H9 (cell line): ENCODE measurements around the gene ATAD2B. TPM values are rescaled to one million over a fixed set of nuclear protein-coding genes. Genes with fewer than 3 reads are reported as not detected.

ENCODE experiments used
- DNase-seq: peaks from one replicate; pipeline ENCODE4 v3.0.0-alpha.2; 2017
- H2AFZ ChIP-seq: one replicate; pipeline ENCODE4 v1.6.1; 2013; ENCODE audit warnings: mild to moderate bottlenecking, low read length, control low read depth, moderate library complexity
- H2AK5ac ChIP-seq: 2 replicates; pipeline ENCODE4 v1.6.1; 2013; ENCODE audit warnings: low read length, control low read depth, mixed read lengths; ENCODE audit not compliant: insufficient read length
- H2BK120ac ChIP-seq: one replicate; pipeline ENCODE4 v1.6.1; 2013; ENCODE audit warnings: low read depth, mild to moderate bottlenecking, low read length, control low read depth, inconsistent platforms; ENCODE audit not compliant: poor library complexity, severe bottlenecking
- H2BK12ac ChIP-seq: 2 replicates; pipeline ENCODE4 v1.6.1; 2013; ENCODE audit warnings: low read length, control low read depth, mixed read lengths, low read depth; ENCODE audit not compliant: insufficient read length
- H2BK15ac ChIP-seq: 2 replicates; pipeline ENCODE4 v1.6.1; 2013; ENCODE audit warnings: low read depth, low read length, control low read depth
- H2BK20ac ChIP-seq: one replicate; pipeline ENCODE4 v1.6.1; 2013; ENCODE audit warnings: low read depth, mild to moderate bottlenecking, low read length, control low read depth, inconsistent platforms; ENCODE audit not compliant: poor library complexity, severe bottlenecking
- H2BK5ac ChIP-seq: 2 replicates; pipeline ENCODE4 v1.6.1; 2013; ENCODE audit warnings: low read length, control low read depth, mixed read lengths; ENCODE audit not compliant: insufficient read length
- H3K14ac ChIP-seq: 2 replicates; pipeline ENCODE4 v1.6.1; 2013; ENCODE audit warnings: low read length, control low read depth; ENCODE audit not compliant: insufficient read depth
- H3K18ac ChIP-seq: 2 replicates; pipeline ENCODE4 v1.6.1; 2013; ENCODE audit warnings: low read depth, mild to moderate bottlenecking, mixed read lengths, low read length, control low read depth; ENCODE audit not compliant: insufficient read length
- H3K23ac ChIP-seq: 2 replicates; pipeline ENCODE4 v1.6.1; 2013; ENCODE audit warnings: low read length, control low read depth, mixed read lengths, low read depth; ENCODE audit not compliant: insufficient read length
- H3K23me2 ChIP-seq: 2 replicates; pipeline ENCODE4 v1.6.1; 2013; ENCODE audit warnings: low read depth, mild to moderate bottlenecking, mixed read lengths, low read length, control low read depth; ENCODE audit not compliant: insufficient read length, poor library complexity, severe bottlenecking
- H3K27ac ChIP-seq: 2 replicates; pipeline ENCODE4 v1.5.1; 2013; ENCODE audit warnings: low read length, control low read depth, mixed read lengths, low read depth; ENCODE audit not compliant: insufficient read length
- H3K27me3 ChIP-seq: 2 replicates; pipeline ENCODE4 v1.6.1; 2013; ENCODE audit warnings: low read length, control low read depth, inconsistent platforms; ENCODE audit not compliant: insufficient read depth
- H3K4ac ChIP-seq: 2 replicates; pipeline ENCODE4 v1.6.1; 2013; ENCODE audit warnings: low read depth, mild to moderate bottlenecking, control low read depth, inconsistent platforms, low read length, moderate library complexity
- H3K4me1 ChIP-seq: 2 replicates; pipeline ENCODE4 v1.6.1; 2013; ENCODE audit warnings: low read length, control low read depth, inconsistent platforms; ENCODE audit not compliant: insufficient read depth
- H3K4me2 ChIP-seq: 2 replicates; pipeline ENCODE4 v1.6.1; 2013; ENCODE audit warnings: low read length, control low read depth, mixed read lengths; ENCODE audit not compliant: insufficient read length, insufficient read depth
- H3K56ac ChIP-seq: 2 replicates; pipeline ENCODE4 v1.6.1; 2013; ENCODE audit warnings: low read depth, mild to moderate bottlenecking, mixed read lengths, low read length, control low read depth; ENCODE audit not compliant: insufficient read length
- H3K79me1 ChIP-seq: 2 replicates; pipeline ENCODE4 v1.6.1; 2013; ENCODE audit warnings: low read depth, mild to moderate bottlenecking, moderate library complexity, low read length, control low read depth, inconsistent platforms; ENCODE audit not compliant: insufficient read depth, poor library complexity, severe bottlenecking
- H3K79me2 ChIP-seq: 2 replicates; pipeline ENCODE4 v1.6.1; 2013; ENCODE audit warnings: low read length, control low read depth, inconsistent platforms; ENCODE audit not compliant: insufficient read depth
- H3K9ac ChIP-seq: 2 replicates; pipeline ENCODE4 v1.6.1; 2013; ENCODE audit warnings: low read length, control low read depth, mixed read lengths; ENCODE audit not compliant: insufficient read length; ENCODE audit errors: extremely low read depth
- H3K9me3 ChIP-seq: one replicate; pipeline ENCODE4 v1.6.1; 2013; ENCODE audit warnings: low read depth, low read length, inconsistent platforms; ENCODE audit not compliant: control insufficient read depth
- H3T11ph ChIP-seq: one replicate; pipeline ENCODE4 v1.6.1; 2013; ENCODE audit warnings: mild to moderate bottlenecking, low read length, control low read depth, inconsistent platforms
- H4K20me1 ChIP-seq: one replicate; pipeline ENCODE4 v1.6.1; 2013; ENCODE audit not compliant: control insufficient read depth, insufficient read length, insufficient read depth
- H4K5ac ChIP-seq: 2 replicates; pipeline ENCODE4 v1.6.1; 2013; ENCODE audit warnings: low read depth, mild to moderate bottlenecking, mixed read lengths, low read length, control low read depth; ENCODE audit not compliant: insufficient read length
- H4K8ac ChIP-seq: replicated peaks from 2 replicates; pipeline ENCODE4 v1.6.1; 2013; ENCODE audit warnings: low read length, control low read depth, mixed read lengths, low read depth; ENCODE audit not compliant: insufficient read length
- H4K91ac ChIP-seq: 2 replicates; pipeline ENCODE4 v1.6.1; 2013; ENCODE audit warnings: low read depth, mild to moderate bottlenecking, moderate library complexity, mixed read lengths, low read length, control low read depth; ENCODE audit not compliant: insufficient read length
- H3K27ac Mint-ChIP-seq, 3 experiments: 2 replicates in 2 of 3; 3 replicates in 1 of 3; pipeline ENCODE4 v1.8.0; 2020 to 2021; ENCODE audit warnings: mixed read lengths in 3 of 3, mild to moderate bottlenecking in 1 of 3, moderate library complexity in 1 of 3
- H3K27me3 Mint-ChIP-seq: 2 replicates; pipeline ENCODE4 v1.8.0; 2021; ENCODE audit warnings: low read depth, mild to moderate bottlenecking, moderate library complexity, mixed read lengths
- H3K36me3 Mint-ChIP-seq, 3 experiments: 2 replicates in 2 of 3; 3 replicates in 1 of 3; pipeline ENCODE4 v1.8.0; 2020 to 2021; ENCODE audit warnings: low read depth in 3 of 3, mixed read lengths in 3 of 3; ENCODE audit not compliant: insufficient read depth in 1 of 3
- H3K4me1 Mint-ChIP-seq, 2 experiments: 2 replicates each; pipeline ENCODE4 v1.8.0; 2020; ENCODE audit warnings: mixed read lengths in 2 of 2
- H3K4me3 Mint-ChIP-seq, 2 experiments: 2 replicates in 1 of 2; 3 replicates in 1 of 2; pipeline ENCODE4 v1.8.0; 2020 to 2021; ENCODE audit warnings: mild to moderate bottlenecking in 2 of 2, mixed read lengths in 2 of 2, moderate library complexity in 1 of 2
- H3K9me3 Mint-ChIP-seq, 2 experiments: 2 replicates in 1 of 2; 3 replicates in 1 of 2; pipeline ENCODE4 v1.8.0; 2020; ENCODE audit warnings: mild to moderate bottlenecking in 2 of 2, mixed read lengths in 2 of 2, moderate library complexity in 1 of 2
- WGBS: extraction: QIAGEN DNeasy Blood & Tissue Kit; methylation state at CpG from one replicate; pipeline ENCODE4 v1.1.7; 2013; ENCODE audit warnings: missing lambda C conversion rate, low lambda C conversion rate, mixed read lengths; ENCODE audit not compliant: insufficient read length; ENCODE audit errors: extremely low coverage; 5-methylcytosine and 5-hydroxymethylcytosine counted together
- total RNA-seq: library from RNA; stranded (reverse); gene quantifications from 2 replicates; pipeline ENCODE4 v1.2.1, GENCODE V29; 2021
- TF ChIP-seq, protein P1 (sequence below): fragments of 200-600 bp; sonication (generic); conservative IDR thresholded peaks from 3 replicates; pipeline ENCODE4 v1.8.0; 2021; ENCODE audit warnings: antibody characterized with exemption, mild to moderate bottlenecking

Gene ATAD2B
- total RNA-seq, 1 experiment from 2014 or later: 21.4 TPM

GRCh38 chr2:23793476-23793875, 133.4 kb downstream of the ATAD2B start:
- Histone ChIP-seq H3K23ac (no peak overlapping the region), H3K14ac (no peak overlapping the region), H3K9me3 (no peaks in the 10 kb centered on the region), H2BK15ac (no peak overlapping the region), H2BK12ac (no peak overlapping the region), H3K56ac (no peak overlapping the region), H2BK5ac (no peak overlapping the region), H2BK20ac (no peak overlapping the region), H3K79me2 (no peaks in the 10 kb centered on the region), H4K20me1 (no peaks in the 10 kb centered on the region), H3K4me2 (no peak overlapping the region), H3K4me1 (no peaks in the 10 kb centered on the region), H3K23me2 (no peaks in the 10 kb centered on the region), H3T11ph (no peak overlapping the region), H3K9ac (no peak overlapping the region), H4K8ac (no peak overlapping the region), H4K91ac (no peak overlapping the region), H4K5ac (no peak overlapping the region), H3K18ac (no peak overlapping the region), H3K27ac (no peak overlapping the region), H3K4ac (no peak overlapping the region), H2BK120ac (no peak overlapping the region), H3K27me3 (no peaks in the 10 kb centered on the region), H2AK5ac (no peak overlapping the region), H3K79me1 (no peaks in the 10 kb centered on the region), H2AFZ (no peak overlapping the region)
- H3K36me3 Mint-ChIP-seq: no peaks in the 10 kb centered on the region; a peak in 1 of 7 replicates
- peak overlapping the region in 1 of 3 experiments; percentile 53; a peak in 1 of 7 replicates for H3K27ac Mint-ChIP-seq
- no peaks in the 10 kb centered on the region for H3K27me3 Mint-ChIP-seq
- TF ChIP-seq, protein P1, sequence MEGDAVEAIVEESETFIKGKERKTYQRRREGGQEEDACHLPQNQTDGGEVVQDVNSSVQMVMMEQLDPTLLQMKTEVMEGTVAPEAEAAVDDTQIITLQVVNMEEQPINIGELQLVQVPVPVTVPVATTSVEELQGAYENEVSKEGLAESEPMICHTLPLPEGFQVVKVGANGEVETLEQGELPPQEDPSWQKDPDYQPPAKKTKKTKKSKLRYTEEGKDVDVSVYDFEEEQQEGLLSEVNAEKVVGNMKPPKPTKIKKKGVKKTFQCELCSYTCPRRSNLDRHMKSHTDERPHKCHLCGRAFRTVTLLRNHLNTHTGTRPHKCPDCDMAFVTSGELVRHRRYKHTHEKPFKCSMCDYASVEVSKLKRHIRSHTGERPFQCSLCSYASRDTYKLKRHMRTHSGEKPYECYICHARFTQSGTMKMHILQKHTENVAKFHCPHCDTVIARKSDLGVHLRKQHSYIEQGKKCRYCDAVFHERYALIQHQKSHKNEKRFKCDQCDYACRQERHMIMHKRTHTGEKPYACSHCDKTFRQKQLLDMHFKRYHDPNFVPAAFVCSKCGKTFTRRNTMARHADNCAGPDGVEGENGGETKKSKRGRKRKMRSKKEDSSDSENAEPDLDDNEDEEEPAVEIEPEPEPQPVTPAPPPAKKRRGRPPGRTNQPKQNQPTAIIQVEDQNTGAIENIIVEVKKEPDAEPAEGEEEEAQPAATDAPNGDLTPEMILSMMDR: no peak
- no peak overlapping the region for H3K4me3 Mint-ChIP-seq
- H3K9me3 Mint-ChIP-seq: no peaks in the 10 kb centered on the region; a peak in 1 of 5 replicates
- WGBS: no CpG with 5 or more reads among the region's 2 CpGs
- DNase-seq: no peak
- no peaks in the 10 kb centered on the region for H3K4me1 Mint-ChIP-seq
